NCI-H128 (cell line): ENCODE data around the gene RNF224.

Experiments
- DNase-seq: peaks from one replicate; lab custom pipeline; 2025; ENCODE audit not compliant: unreplicated experiment; lab: John Stamatoyannopoulos, UW

RNF224 gene

GRCh38 chr9:137213160-137214060, 13.9 kb upstream of the RNF224 start:
- DNase-seq, result no peak

GRCh38 chr9:137214620-137215019, 12.7 kb upstream of the RNF224 start:
- no peak for DNase-seq

GRCh38 chr9:137215196-137215986, 11.9 kb upstream of the RNF224 start:
- no peak for DNase-seq

GRCh38 chr9:137216188-137216965, 10.9 kb upstream of the RNF224 start:
- DNase-seq, result no peak

GRCh38 chr9:137217276-137218211, 9.8 kb upstream of the RNF224 start:
- DNase-seq, result no peak

GRCh38 chr9:137218212-137218753, 9.0 kb upstream of the RNF224 start:
- no peak for DNase-seq

GRCh38 chr9:137218754-137219271, 8.5 kb upstream of the RNF224 start:
- DNase-seq, result no peak

GRCh38 chr9:137219757-137220316, 7.5 kb upstream of the RNF224 start:
- no peak for DNase-seq

GRCh38 chr9:137220317-137221094, 6.8 kb upstream of the RNF224 start:
- DNase-seq, result no peak

- DNase-seq, result no peak
These were observed 6.2 kb upstream of the RNF224 start for GRCh38 chr9:137221095-137221505.

GRCh38 chr9:137221506-137222111, 5.7 kb upstream of the RNF224 start:
- no peak for DNase-seq

GRCh38 chr9:137222190-137223077, 4.9 kb upstream of the RNF224 start, which contains the start of gene RNF208:
RNF208 (minus strand) TSS chr9:137222240; CDS start chr9:137221212, 1,028 bp downstream.
- no peak for DNase-seq

- DNase-seq, result peak; percentile 95
These were observed 4.0 kb upstream of the RNF224 start for GRCh38 chr9:137223078-137223970.

GRCh38 chr9:137224830-137225694, 2.2 kb upstream of the RNF224 start, which contains the start of gene CYSRT1:
CYSRT1 (plus strand) TSS chr9:137225174; CDS start chr9:137225622, 448 bp downstream.
- DNase-seq, result no peak
